Keratinocyte (primary cell): ENCODE measurements around the gene CYP4V2.

Experiments used
- CTCF ChIP-seq, 3 experiments: IDR thresholded peaks in 1 of 3; conservative IDR thresholded peaks in 1 of 3; optimal IDR thresholded peaks in 1 of 3; 2 replicates in 2 of 3; 3 replicates in 1 of 3; pipeline versions ENCODE3 to v1.5.1; 2011; ENCODE audit warnings: low read length in 3 of 3, mild to moderate bottlenecking in 3 of 3, moderate library complexity in 2 of 3, control low read depth in 1 of 3, inconsistent platforms in 1 of 3; ENCODE audit not compliant: insufficient read depth in 2 of 3; ENCODE audit errors: extremely low read depth in 1 of 3
- EZH2 ChIP-seq: IDR thresholded peaks from one replicate; pipeline ENCODE4 v1.6.1; 2012; ENCODE audit warnings: inconsistent platforms, mild to moderate bottlenecking, low read length, moderate library complexity

- TF ChIP-seq CTCF (optimal IDR thresholded peaks at IDR 0.05 in 1 of 3, IDR thresholded peaks at IDR 0.05 in 1 of 3, conservative IDR thresholded peaks at IDR 0.05 in 1 of 3; ENCODE audit: extremely low read depth in 1 of 3, insufficient read depth in 2 of 3, low read length in 3 of 3) (no peak), EZH2 (no peak)
Measured at GRCh38 chr4:186161138-186161537, 30.2 kb upstream of the CYP4V2 start.
